Duodenal mucosa (tissue), 2 donors: ENCODE data around the gene UNC5B.

Experiments used
- H3K27ac ChIP-seq: one replicate; pipeline ENCODE4 v1.7.0; 2013; ENCODE audit warnings: low read depth, low read length
- H3K27me3 ChIP-seq, 2 donors: one replicate each; pipeline ENCODE4 v1.7.0; 2013; ENCODE audit warnings: low read length in 2 of 2, control low read depth in 1 of 2; ENCODE audit not compliant: insufficient read depth in 2 of 2, control insufficient read depth in 1 of 2
- H3K36me3 ChIP-seq, 2 donors: one replicate each; pipeline ENCODE4 v1.7.0; 2013; ENCODE audit warnings: low read length in 2 of 2, control low read depth in 1 of 2; ENCODE audit not compliant: insufficient read depth in 2 of 2, control insufficient read depth in 1 of 2
- H3K4me1 ChIP-seq, 2 donors: one replicate each; pipeline ENCODE4 v1.7.0; 2013; ENCODE audit warnings: low read length in 2 of 2, control low read depth in 1 of 2; ENCODE audit not compliant: insufficient read depth in 2 of 2, control insufficient read depth in 1 of 2
- H3K4me3 ChIP-seq, 2 donors: one replicate each; pipeline ENCODE4 v1.7.0; 2013; ENCODE audit warnings: low read length in 2 of 2, low read depth in 1 of 2
- H3K9ac ChIP-seq, 2 donors: one replicate each; pipeline ENCODE4 v1.7.0; 2013; ENCODE audit warnings: low read length in 2 of 2, low read depth in 1 of 2
- H3K9me3 ChIP-seq, 2 donors: one replicate each; pipeline ENCODE4 v1.7.0; 2013; ENCODE audit warnings: low read length in 2 of 2, control low read depth in 1 of 2; ENCODE audit not compliant: control insufficient read depth in 1 of 2

UNC5B gene

GRCh38 chr10:71325267-71325666 is 112.9 kb downstream of the UNC5B start:
- peaks cover 4 to 16% of the 10 kb centered on the region in 2 donors for H3K36me3 ChIP-seq
- H3K4me1 ChIP-seq = peaks cover 0 to 3% of the 10 kb centered on the region in 2 donors
- H3K9ac ChIP-seq = no peak overlapping the region
- H3K4me3 ChIP-seq = no peak overlapping the region
- H3K9me3 ChIP-seq = no peaks in the 10 kb centered on the region
- no peak overlapping the region for H3K27ac ChIP-seq
- no peaks in the 10 kb centered on the region for H3K27me3 ChIP-seq

DNA sequence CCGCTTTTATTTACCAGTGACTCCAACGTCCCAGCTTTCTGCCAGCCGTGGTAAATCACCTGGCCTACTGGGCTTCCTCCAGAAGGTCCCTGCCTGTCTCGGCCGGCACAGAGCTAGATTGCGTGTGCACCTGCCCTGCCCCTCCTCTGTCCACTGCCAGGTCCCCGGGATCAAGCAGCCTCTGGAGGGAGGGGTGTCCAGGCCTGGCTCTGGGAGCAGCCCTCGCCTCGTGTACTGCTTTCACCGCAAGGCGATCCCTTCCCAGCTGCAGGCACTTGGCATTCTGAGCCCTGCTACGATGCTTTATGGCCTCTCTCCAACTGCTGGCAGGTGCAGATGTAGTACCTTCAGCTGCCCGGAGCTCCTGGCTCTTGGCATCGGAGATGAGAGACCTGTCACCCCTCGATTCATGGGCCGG is 114.1 kb downstream of the UNC5B start:
- Histone ChIP-seq H3K36me3 (peaks cover 4 to 16% of the 10 kb centered on the region in 2 donors), H3K4me1 (peaks cover 0 to 3% of the 10 kb centered on the region in 2 donors), H3K4me3 (no peak overlapping the region), H3K9me3 (no peaks in the 10 kb centered on the region), H3K27me3 (no peaks in the 10 kb centered on the region), H3K27ac (no peak overlapping the region), H3K9ac (no peak overlapping the region)

GRCh38 chr10:71330789-71331404 is 118.5 kb downstream of the UNC5B start:
- Histone ChIP-seq H3K9ac (no peak overlapping the region), H3K27ac (no peak overlapping the region), H3K4me1 (peaks cover 8 to 12% of the 10 kb centered on the region in 2 donors), H3K9me3 (no peaks in the 10 kb centered on the region), H3K4me3 (no peak overlapping the region), H3K27me3 (no peaks in the 10 kb centered on the region), H3K36me3 (peaks cover 0 to 8% of the 10 kb centered on the region in 2 donors)

DNA sequence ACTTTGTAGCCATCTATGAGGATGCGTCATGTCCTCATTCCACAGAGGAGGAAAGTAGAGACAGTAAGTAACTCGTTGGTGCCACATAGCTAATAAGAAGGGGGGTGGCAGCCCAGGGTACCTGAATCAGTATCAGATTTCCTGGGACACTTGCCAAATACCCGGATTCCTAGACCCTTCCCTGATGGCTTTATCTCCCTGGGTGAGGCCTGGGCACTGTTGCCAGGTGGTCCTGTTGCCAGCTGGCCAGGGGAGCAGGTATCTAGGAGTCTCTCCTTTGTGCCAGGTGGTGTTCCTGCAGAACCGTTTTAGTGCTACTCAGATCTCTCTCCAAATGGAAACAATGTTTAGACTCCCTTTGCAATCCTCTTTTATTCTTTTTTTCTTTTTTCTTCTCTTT is 119.4 kb downstream of the UNC5B start:
- H3K27me3 ChIP-seq = no peaks in the 10 kb centered on the region
- no peak overlapping the region for H3K4me3 ChIP-seq
- peaks cover 0 to 8% of the 10 kb centered on the region in 2 donors for H3K36me3 ChIP-seq
- no peak overlapping the region for H3K9ac ChIP-seq
- H3K27ac ChIP-seq = no peak overlapping the region
- no peaks in the 10 kb centered on the region for H3K9me3 ChIP-seq
- H3K4me1 ChIP-seq = peaks cover 8 to 9% of the 10 kb centered on the region in 2 donors

DNA sequence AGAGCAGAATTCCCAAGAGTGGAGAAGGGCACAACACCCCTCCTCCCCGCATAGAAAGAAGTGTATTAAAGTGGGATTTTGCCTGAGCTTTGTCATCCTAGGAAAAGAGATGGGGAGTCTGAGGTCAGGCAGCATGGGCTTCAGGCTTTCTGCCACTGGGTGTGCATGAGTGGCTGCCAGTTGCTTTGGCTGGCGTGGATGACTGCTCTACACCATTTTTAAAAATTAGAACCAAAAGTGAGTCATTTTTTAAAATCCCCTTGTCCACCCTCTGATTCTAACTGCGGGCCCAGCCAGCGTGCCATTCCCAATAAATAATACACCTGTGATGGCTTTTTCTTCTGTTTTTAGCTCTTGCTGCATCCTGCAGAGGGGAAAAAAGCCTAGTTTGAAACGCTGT is 120.1 kb downstream of the UNC5B start:
- Histone ChIP-seq H3K27ac (no peak overlapping the region), H3K36me3 (peaks cover 0 to 8% of the 10 kb centered on the region in 2 donors), H3K4me3 (no peak overlapping the region), H3K9ac (no peak overlapping the region), H3K27me3 (no peaks in the 10 kb centered on the region), H3K4me1 (peaks cover 8 to 9% of the 10 kb centered on the region in 2 donors), H3K9me3 (no peaks in the 10 kb centered on the region)

DNA sequence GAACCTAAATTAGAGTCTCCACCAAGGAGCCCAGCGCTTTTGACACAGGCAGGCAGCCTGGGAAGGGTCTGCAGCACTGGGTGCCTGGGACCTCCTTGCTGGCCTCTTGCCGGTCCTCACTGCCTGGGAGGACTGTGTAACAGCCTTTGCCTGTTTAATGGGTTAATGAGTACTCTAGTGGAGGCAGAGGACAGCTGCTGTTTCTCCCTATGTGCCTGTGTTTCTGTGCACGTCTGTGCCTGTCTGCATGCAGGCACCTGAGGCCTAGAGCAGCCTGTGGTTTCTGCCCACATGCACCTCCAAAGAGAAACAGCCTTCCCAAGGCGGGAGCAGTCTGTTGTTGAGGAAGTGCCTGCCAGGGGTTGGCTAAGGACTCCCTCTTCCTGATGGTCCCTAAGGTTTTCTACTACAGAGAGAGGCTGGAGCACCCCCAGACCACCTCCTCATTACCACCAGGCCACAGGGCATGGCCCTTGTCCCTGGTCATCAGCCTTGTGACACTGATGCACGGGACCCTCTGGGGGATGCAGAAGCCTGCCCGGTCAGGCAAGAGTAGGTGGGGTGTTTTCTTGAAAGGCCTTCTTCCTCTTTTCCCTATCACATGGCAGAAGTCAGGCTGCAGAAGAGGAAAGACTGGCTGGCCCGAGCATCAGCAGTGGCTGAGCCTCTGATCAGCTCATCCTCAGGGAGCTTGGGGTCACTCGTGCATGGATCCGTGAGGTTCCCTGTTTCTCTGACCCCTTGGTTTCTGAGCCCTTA is 120.9 kb downstream of the UNC5B start:
- Histone ChIP-seq H3K4me3 (no peak overlapping the region), H3K36me3 (peaks cover 0 to 5% of the 10 kb centered on the region in 2 donors), H3K27me3 (no peaks in the 10 kb centered on the region), H3K4me1 (peaks cover 8 to 9% of the 10 kb centered on the region in 2 donors), H3K27ac (no peak overlapping the region), H3K9ac (no peak overlapping the region), H3K9me3 (no peaks in the 10 kb centered on the region)

GRCh38 chr10:71334221-71334791 is 121.9 kb downstream of the UNC5B start:
- Histone ChIP-seq H3K9me3 (no peaks in the 10 kb centered on the region), H3K36me3 (peaks cover 0 to 4% of the 10 kb centered on the region in 2 donors), H3K4me1 (peaks cover 14% of the 10 kb centered on the region in 2 donors), H3K27ac (no peak overlapping the region), H3K27me3 (no peaks in the 10 kb centered on the region), H3K9ac (no peak overlapping the region), H3K4me3 (no peak overlapping the region)

DNA sequence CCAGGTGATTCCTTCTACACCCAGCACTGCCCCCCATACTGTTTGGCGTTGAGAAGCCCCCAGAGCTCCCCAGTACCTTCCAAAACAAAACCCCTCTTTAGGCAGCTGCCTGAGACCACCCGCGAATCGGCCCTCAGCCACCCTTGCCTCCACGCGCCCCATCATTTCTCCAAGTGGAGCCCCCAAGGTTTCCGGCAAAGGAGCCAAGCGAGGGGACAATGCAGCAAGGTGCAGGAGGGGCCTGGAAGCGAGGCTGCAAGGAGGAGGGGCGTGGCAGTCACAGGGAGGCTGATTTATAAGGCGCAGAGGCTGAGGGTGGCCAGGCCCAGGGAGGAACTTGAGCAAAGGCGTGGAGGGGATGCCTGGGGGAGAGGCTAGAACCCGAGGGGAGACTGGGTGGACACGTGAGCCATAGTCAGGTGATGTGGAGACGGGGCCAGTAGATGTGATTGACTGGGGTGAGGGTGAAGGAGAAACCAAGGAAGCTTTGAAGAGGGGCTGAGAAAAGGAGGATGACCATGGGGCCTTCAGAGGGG is 122.9 kb downstream of the UNC5B start:
- no peak overlapping the region for H3K27ac ChIP-seq
- no peaks in the 10 kb centered on the region for H3K27me3 ChIP-seq
- H3K9me3 ChIP-seq = no peaks in the 10 kb centered on the region
- peaks cover 0 to 8% of the 10 kb centered on the region in 2 donors for H3K36me3 ChIP-seq
- no peak overlapping the region for H3K9ac ChIP-seq
- H3K4me3 ChIP-seq = no peak overlapping the region
- peaks cover 22% of the 10 kb centered on the region in 2 donors for H3K4me1 ChIP-seq

DNA sequence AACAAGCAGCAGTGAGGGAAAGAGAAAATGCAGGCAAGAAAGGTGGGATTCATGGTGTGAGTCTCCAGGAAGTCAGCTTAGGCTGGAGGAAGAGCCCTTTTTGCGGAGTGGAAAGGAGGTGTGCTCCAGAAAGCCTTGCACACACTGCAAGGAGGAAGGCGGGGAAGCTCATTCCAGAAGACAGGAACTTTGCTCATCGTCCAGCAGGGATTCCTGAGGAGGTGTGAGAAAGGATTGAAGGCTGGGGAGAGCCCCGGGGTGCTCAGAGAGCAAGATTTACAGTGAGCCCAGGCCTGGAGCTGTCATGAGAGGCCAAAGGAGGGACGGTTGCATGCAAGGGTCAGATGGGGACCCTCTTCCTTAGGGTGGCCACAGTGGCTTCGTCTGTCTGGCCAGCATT is 124.3 kb downstream of the UNC5B start:
- Histone ChIP-seq H3K9me3 (no peaks in the 10 kb centered on the region), H3K36me3 (peaks cover 0 to 8% of the 10 kb centered on the region in 2 donors), H3K4me1 (peaks cover 22 to 33% of the 10 kb centered on the region in 2 donors), H3K27me3 (no peaks in the 10 kb centered on the region), H3K27ac (no peak overlapping the region), H3K9ac (no peak overlapping the region), H3K4me3 (no peak overlapping the region)

DNA sequence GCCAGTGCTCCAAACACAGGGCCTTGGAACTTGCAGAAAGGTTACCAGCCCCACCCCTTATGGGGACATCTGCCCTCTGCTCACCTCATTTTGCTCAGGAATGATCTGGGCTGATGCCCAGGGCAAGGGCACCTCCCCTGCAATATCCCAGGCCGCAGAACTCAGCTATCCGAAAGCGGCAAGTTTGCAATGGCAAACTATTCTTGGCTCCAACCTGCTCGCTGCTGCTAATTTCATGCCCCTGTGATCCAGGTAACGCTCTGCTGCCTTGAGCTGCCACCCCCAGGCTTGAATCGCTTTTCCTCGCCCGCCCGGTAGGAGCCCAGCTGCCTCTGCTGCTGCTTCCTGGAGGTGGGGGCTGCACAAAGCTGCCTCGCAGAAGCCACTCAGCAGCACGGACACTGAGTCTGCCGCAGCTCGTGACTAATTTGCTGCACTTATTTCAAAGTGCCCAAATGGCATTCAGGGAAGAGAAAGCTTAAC is 124.9 kb downstream of the UNC5B start:
- Histone ChIP-seq H3K27me3 (no peaks in the 10 kb centered on the region), H3K9me3 (no peaks in the 10 kb centered on the region), H3K4me3 (no peak overlapping the region), H3K36me3 (peaks cover 0 to 8% of the 10 kb centered on the region in 2 donors), H3K27ac (no peak overlapping the region), H3K4me1 (peaks cover 22 to 33% of the 10 kb centered on the region in 2 donors), H3K9ac (no peak overlapping the region)
